AG04450 (cell line): Measurements from ENCODE around the gene USP40. TPM values are rescaled to one million over a fixed set of nuclear protein-coding genes. Genes with fewer than 3 reads are reported as not detected.

Experiments used
- CTCF ChIA-PET: fragments of 300-600, 350-600 bp; formaldehyde crosslinking; extraction: SDS; loops from one replicate; lab custom pipeline; 2022; ENCODE audit warnings: antibody characterized with exemption, inconsistent platforms; lab: Charles Lee
- POLR2A ChIA-PET: fragments of 350-600 bp; formaldehyde crosslinking; extraction: SDS; loops from one replicate; lab custom pipeline; 2021; ENCODE audit warnings: antibody characterized with exemption, inconsistent platforms; lab: Yijun Ruan, JAX
- DNase-seq: peaks from one replicate; pipeline ENCODE4 v3.0.0-alpha.2; 2011; ENCODE audit warnings: low read depth, low spot score
- H3K27ac ChIP-seq: one replicate; pipeline ENCODE4 v1.5.1; 2012; ENCODE audit warnings: low read depth, low read length, control low read depth
- H3K27me3 ChIP-seq: one replicate; pipeline ENCODE4 v1.6.0; 2012; ENCODE audit warnings: low read length; ENCODE audit not compliant: control insufficient read depth, insufficient read depth
- H3K4me3 ChIP-seq: 2 replicates; pipeline ENCODE4 v1.5.1; 2011; ENCODE audit warnings: mild to moderate bottlenecking, low read depth, low read length, control low read depth
- H3K9me3 ChIP-seq: 2 replicates; pipeline ENCODE4 v1.5.1; 2012; ENCODE audit warnings: low read length; ENCODE audit not compliant: control insufficient read depth, insufficient read depth
- CTCF ChIP-seq: IDR thresholded peaks from 2 replicates; pipeline ENCODE4 v1.5.1; 2011; ENCODE audit warnings: low read depth, low read length, control low read depth, inconsistent platforms
- polyA plus RNA-seq: library from polyadenylated mRNA; depleted of rRNA; stranded (reverse); fragments of >200 nt; gene quantifications from 2 replicates; pipeline ENCODE4 v1.2.3, GENCODE V29; 2011

USP40 gene
- polyA plus RNA-seq, 1 experiment, result 32.4 TPM

GRCh38 chr2:233530381-233530780 lies 36.2 kb downstream of the USP40 start:
- no peak for DNase-seq
- ChIA-PET POLR2A (no interaction called here), CTCF (no interaction called here)
- Histone ChIP-seq H3K27ac (no peak overlapping the region), H3K9me3 (no peaks in the 10 kb centered on the region), H3K4me3 (no peak overlapping the region), H3K27me3 (no peaks in the 10 kb centered on the region)
- no peak for TF ChIP-seq CTCF

GRCh38 chr2:233528182-233528581 lies 38.4 kb downstream of the USP40 start:
- H3K27ac ChIP-seq, result no peak overlapping the region
- H3K4me3 ChIP-seq, result no peak overlapping the region
- no peaks in the 10 kb centered on the region for H3K27me3 ChIP-seq
- ChIA-PET CTCF (no interaction called here), POLR2A (no interaction called here)
- TF ChIP-seq CTCF, result no peak
- no peak for DNase-seq
- H3K9me3 ChIP-seq, result no peaks in the 10 kb centered on the region

- H3K27ac ChIP-seq, result no peak overlapping the region
- ChIA-PET CTCF (no interaction called here), POLR2A (no interaction called here)
- DNase-seq, result no peak
- TF ChIP-seq CTCF, result no peak
- H3K4me3 ChIP-seq, result no peak overlapping the region
- no peaks in the 10 kb centered on the region for H3K9me3 ChIP-seq
- H3K27me3 ChIP-seq, result no peaks in the 10 kb centered on the region
Measured at GRCh38 chr2:233525791-233526190, 40.8 kb downstream of the USP40 start.

GRCh38 chr2:233519787-233520611 lies 46.6 kb downstream of the USP40 start:
- Histone ChIP-seq H3K9me3 (no peaks in the 10 kb centered on the region), H3K27ac (no peak overlapping the region), H3K27me3 (no peaks in the 10 kb centered on the region), H3K4me3 (no peak overlapping the region)
- no peak for DNase-seq
- ChIA-PET CTCF (no interaction called here), POLR2A (no interaction called here)
- TF ChIP-seq CTCF, result no peak

- H3K4me3 ChIP-seq, result no peak overlapping the region
- ChIA-PET CTCF (no interaction called here), POLR2A (no interaction called here)
- H3K9me3 ChIP-seq, result no peaks in the 10 kb centered on the region
- no peak for DNase-seq
- no peaks in the 10 kb centered on the region for H3K27me3 ChIP-seq
- H3K27ac ChIP-seq, result no peak overlapping the region
- TF ChIP-seq CTCF, result no peak
Measured at GRCh38 chr2:233513953-233514655, 52.5 kb downstream of the USP40 start.
